Measurements from ENCODE around the gene RAC3.

RAC3 gene

DNA sequence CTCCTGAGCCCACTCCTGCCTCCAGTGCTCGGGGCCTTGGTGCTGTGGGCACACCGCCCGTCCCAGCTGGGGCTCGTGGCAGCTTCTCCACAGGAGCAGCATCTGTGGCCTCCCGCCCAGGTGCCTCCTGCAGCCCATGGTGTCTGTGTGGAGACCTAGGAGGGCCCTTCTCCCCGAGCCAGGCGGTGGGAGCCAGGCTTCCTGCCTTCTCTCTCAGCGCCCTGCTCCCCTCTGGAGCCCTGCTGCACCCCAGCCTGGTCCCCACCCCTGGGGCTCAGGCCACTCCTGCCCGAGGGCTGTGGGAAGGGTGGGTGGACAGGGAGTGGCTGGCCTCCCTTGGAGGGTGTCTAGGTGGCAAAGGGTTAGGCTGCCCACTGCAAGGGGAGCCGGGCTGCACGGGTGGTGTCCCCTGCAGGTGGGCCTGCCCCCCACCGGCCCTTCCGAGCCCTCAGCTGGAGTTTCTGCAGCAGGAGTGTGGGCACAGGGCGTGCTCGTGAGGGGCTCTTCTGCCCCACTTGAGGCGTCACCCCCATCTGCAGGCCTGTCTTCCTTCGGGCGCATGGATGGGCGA, 19.8 kb upstream of the RAC3 start:
- in situ Hi-C loops (cut with MboI; ENCODE audit: low sequenced_read_pairs): no loop called here

DNA sequence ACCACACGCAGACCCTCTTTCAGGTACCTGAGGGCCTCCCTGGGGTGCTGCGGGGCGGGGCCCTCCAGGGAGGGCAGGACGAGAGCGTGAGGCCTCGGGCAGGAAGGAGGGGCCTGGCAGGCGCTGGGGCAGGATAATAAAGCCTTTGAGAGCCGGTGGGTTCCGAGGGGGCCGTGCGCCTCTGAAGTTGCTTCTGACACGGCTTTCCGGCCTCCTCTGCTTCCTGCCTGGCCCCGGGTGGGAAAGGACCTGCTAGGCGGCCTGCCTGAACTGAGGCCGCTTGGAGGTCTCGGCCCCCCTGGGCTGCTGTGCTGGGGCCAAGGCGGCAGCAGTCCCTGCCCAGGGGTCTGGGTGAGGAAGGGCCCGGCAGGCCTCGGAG, 19.2 kb upstream of the RAC3 start:
- in situ Hi-C loops (cut with MboI; ENCODE audit: low sequenced_read_pairs): no loop called here

DNA sequence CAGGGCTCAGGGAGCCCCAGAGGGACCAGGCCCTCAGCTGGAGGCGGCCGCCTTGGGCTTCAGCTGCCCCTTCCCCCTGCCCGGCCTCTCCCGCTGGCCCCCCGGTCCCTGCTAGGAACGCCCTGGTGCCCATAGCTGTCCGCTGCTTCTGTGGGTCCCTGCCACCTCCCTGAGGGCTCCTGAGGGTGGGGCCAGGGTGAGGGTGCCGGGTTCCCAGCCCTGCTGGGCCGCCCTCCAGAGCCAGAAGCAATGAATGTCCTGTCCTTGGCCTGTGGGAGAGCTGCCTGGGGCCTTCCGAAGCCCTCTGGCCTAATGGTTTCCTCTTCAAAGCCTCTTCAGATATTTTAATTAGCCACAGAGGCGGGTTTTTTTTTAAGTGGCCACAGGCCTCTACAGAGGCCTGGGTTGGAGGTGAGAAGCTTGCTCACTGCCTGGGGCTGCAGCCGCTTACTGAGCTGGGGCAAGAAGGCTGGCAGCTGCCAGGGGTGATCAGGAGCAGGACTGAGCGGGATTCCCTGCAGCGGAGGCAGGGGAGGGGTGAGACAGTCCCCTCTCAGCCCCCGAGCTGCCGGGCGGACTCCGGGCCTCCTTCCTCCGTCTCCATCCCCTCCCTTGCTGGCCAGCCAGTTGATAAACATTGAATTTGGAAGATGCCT, 18.7 kb upstream of the RAC3 start:
- in situ Hi-C loops (cut with MboI; ENCODE audit: low sequenced_read_pairs): no loop called here

DNA sequence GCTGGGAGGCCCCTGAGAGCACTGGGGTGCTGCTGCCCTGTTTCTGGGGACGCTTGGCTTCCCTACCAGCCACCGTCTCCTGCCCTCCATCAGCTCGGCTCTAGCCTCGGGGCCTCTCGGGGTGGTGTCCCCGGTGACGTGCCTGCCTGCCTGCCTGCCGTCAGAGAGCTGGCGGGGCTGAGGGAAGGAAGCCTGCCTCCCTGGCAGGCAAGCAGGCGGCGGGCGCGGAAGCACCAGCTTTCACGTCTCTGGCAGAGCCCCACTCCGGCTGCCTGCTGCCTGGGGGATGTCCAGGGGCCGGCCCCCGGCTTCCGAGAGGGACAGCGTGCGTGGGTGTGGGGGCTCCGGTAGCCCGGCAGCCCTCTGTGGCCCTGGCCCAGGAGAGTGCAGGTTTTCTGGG, 18.1 kb upstream of the RAC3 start:
- in situ Hi-C loops (cut with MboI; ENCODE audit: low sequenced_read_pairs): no loop called here

DNA sequence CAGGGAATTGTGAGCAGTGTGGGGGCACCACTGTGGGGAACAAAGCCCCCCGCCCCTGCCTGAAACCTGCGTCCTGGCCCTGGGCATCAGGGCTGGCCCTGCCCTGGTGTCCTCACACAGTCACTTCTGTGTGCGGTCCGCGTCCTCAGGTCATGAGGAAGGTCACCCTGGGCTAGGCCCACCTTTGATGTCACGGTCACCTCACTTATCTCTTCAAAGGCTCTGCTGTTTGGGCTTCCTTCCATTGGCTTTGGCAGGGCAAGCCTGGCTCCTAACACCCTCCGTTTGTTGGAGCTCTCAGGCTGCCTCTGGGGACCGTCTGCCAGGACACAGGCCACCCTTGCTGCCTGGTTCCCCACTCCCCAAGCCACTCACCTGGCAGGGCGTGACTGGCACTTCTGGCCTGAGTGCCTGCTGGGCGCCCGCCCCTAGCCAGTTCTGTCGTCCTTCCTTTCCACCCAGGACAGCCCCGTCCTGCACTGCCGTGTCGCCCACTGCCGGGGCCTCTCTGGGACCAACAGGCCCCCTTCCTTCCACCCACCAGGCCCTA, 17.6 kb upstream of the RAC3 start:
- in situ Hi-C loops (cut with MboI; ENCODE audit: low sequenced_read_pairs): no loop called here

DNA sequence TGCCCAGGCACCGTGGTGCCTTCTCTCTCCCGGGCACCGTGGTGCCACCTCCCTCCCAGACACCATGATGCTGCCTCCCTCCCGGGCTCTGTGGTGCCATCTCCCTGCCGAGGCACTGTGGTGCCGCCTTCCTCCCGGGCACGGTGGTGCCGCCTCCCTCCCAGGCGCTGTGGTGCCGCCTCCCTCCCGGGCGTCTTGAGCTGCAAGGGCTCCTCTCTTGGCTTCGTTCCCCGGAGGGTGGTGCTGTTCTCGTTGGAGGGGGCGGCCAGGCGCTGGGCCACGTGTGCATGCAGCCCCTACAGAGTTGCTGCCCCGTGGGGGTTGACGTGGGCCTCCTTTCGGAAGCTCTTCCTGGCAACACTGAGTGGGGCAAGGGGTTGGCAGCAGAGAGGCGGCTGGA, 17.0 kb upstream of the RAC3 start:
- in situ Hi-C loops (cut with MboI; ENCODE audit: low sequenced_read_pairs): no loop called here

DNA sequence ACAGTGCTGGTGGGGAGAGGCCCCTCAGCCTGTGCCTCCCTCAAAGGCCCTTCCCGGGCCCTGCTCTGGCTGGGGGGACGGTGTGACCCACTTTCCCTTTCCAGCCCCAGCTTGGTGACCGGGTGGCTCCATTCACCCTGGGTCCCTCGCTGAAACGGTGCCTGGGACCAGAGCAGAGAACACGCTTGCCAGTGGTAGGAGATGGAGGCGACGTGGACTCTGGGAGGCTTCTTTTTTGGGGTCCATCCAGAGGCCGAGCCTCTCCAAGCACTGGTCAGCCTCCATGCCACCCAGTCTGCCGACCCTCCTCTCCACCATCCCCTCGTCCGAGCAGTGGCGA, 16.5 kb upstream of the RAC3 start:
- in situ Hi-C loops (cut with MboI; ENCODE audit: low sequenced_read_pairs): no loop called here

DNA sequence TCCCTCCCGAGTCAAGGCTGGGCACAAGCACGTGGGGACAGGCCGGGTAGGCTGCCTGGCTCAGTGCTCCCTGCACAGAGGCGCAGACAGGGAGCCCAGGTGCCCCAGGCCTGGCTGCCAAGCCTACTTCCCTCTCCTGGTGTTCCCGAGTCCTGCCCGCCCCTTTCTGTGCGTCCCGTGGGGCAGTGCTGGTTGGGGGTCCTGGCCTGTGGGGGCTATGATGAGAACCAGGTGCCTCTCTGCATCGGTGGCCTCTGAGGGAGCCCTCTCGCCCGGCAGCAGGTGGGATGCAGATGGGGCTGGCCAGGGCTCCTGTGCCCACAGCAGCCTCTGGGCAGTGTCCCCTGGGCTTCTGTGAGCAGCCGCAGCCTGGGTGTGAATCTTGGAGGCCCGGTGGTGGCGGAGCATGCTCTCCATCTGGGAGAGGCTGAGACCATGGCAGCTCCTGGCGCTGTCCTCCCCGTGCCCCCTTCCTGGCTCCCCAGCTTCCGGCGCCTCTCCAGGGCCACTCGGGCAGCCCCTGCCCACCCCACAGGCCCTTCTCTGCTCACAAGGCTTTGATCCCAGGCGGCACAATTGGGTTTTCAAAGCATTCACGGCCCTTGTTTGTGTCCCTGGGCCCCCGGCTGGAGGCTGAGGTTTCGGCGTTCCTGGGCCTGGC, 16.0 kb upstream of the RAC3 start:
- in situ Hi-C loops (cut with MboI; ENCODE audit: low sequenced_read_pairs): no loop called here

DNA sequence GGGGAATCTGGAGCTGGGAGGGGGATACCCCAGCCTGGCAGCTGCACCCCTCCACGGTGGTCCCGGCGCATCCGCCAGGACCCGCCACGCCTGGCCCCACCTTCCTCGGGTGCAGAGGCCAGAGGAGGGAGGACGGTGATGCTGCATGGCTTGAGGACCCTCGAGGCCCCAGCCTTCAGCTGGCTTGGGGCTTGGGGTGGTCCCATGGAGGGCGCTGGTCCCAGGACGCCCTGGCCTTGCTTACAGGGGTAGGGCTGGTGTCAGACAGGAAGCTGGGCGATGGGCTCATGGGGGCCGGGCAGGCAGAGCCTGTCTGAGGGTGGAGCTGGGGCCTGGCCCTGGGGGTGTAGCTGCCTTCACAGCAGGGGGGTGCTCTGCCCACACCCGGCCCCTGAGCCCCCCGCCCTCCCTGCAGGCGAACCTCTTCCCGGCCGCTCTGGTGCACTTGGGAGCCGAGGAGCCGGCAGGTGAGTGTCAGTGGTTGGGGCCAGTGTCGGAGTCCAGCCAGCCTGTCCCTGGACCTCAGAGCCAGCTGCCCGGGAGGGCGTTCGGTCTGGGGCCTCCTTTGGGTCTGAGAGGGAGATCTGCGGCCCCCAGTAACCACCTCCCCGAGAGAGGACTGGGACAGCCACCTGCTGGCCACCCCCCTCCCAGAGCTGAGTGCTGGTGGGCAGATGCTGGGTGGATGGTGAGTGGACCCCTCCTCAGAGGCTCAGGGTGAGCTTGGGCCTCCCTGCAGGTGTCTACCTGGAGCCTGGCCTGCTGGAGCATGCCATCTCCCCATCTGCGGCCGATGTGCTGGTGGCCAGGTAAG, 15.2 kb upstream of the RAC3 start:
- in situ Hi-C loops (cut with MboI; ENCODE audit: low sequenced_read_pairs): no loop called here

DNA sequence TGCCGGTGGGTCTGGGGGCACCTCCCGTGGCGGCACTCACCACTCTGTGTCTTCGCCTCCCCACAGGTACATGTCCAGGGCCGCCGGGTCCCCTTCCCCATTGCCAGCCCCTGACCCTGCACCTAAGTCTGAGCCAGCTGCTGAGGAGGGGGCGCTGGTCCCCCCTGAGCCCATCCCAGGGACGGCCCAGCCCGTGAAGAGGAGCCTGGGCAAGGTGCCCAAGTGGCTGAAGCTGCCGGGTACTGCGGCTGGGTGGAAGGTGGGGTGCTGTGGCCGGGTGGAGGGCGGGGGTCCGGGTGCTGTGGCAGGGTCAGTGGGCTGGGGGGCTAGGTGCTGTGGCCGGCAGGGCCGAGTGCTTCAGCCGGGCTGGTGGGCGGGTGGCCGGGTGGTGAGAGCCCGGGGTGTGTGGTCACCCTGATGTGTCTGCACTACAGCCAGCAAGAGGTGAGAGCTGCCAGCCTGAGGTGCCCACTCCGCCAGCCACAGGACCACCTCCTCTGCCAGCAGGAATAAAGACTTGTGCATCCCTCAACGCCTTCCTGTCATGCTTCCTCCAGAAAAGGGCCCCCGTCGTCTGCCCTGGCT, 14.5 kb upstream of the RAC3 start:
- in situ Hi-C loops (cut with MboI; ENCODE audit: low sequenced_read_pairs): no loop called here

DNA sequence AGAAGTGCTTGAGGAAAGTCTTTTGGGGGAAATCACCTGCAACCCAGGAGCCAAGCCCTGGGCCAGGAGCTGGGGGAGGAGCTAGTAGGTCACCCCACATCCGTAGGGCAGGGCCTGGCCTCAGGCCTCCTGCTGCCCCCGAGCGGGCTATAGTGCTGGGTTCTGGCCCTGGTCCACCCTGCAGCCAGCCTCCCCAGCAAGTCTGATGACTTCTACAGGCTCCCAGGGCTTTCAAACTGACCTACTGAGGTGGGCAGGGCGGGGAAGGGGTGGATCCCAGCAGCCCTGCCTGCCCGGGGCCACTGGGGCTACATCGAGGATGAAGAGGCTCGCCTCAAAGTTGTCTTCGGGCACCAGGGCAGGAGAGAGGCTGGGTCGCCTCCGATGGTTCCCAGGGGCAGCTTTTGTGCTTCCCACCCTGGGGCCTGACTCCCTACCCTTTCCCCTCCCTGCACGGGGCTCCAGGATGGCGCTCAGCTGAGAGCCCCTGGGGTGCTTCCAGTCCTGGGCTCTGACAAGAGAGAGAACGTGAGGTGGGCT, 13.8 kb upstream of the RAC3 start:
- in situ Hi-C loops (cut with MboI; ENCODE audit: low sequenced_read_pairs): no loop called here

DNA sequence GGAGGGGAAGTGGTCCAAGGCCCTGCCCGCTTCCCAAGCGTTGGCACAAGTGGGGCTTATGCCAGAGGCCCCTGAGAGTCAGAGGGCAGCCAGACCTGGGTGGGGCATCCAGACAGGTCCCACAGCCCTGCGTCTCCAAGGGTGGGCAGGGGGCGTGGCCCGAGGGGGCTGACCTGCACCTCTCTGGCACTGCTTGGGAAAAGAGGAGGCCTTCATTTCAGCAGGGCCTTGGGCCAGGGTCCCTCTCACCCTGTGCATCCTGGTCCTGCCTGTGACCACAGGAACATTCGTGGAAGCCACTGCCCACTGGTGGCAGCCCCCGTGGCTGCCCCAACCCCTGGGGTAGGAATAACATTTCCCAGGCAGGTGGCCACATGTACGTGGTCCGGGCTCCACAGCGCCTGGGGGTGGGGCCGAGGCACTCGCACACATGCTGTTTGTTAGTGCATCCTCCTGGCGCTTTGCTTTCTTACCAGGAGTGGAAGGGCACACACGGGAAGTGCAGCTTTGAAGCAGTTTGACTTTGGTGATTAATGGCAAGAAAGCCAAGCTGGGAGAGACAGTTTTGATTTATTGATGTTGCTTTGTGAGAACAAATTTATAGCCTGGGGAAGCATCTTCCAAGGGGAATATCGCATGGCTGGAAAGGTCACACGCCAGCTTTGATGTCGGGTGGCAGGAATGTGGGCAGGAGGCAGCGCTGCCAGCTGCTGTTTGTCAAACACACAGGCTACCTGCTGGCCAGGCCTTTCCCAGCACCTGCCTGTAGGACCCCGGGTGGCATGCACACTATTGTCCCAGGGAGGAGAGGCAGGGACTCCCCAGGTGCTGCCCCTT, 13.1 kb upstream of the RAC3 start:
- in situ Hi-C loops (cut with MboI; ENCODE audit: low sequenced_read_pairs): no loop called here

DNA sequence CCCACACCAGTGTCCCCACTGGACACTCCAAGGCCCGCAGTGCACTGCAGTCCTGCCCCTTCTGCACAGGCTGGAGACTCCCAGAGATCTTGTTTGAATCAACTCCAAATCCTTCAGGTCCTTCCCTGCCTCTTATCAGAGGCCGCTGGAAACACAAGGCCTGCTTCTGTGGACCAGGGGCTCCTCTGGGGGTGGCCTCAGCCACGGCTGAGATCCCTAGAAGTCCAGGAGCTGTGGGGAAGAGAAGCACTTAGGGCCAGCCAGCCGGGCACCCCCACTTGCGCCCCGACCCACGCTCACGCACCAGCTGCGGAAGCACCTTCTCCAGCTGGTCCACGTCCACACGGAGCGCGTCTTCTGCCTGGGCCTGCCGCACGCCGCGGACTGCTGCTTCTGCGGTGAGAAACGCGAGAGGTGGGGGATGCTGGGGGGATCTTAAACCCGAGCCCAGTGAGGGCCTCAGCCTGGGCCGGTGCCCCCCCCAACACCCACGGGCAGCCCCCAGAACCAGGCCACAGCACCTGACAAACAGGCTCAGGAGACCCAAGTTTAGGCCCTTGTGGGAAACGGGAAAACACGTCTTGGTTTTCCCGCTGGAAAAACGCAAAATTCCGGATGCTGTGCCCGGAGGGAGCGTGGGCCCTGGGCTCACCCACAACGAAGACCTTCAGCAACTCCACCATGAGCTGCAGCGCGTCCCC, 12.3 kb upstream of the RAC3 start:
- in situ Hi-C loops (cut with MboI; ENCODE audit: low sequenced_read_pairs): no loop called here

DNA sequence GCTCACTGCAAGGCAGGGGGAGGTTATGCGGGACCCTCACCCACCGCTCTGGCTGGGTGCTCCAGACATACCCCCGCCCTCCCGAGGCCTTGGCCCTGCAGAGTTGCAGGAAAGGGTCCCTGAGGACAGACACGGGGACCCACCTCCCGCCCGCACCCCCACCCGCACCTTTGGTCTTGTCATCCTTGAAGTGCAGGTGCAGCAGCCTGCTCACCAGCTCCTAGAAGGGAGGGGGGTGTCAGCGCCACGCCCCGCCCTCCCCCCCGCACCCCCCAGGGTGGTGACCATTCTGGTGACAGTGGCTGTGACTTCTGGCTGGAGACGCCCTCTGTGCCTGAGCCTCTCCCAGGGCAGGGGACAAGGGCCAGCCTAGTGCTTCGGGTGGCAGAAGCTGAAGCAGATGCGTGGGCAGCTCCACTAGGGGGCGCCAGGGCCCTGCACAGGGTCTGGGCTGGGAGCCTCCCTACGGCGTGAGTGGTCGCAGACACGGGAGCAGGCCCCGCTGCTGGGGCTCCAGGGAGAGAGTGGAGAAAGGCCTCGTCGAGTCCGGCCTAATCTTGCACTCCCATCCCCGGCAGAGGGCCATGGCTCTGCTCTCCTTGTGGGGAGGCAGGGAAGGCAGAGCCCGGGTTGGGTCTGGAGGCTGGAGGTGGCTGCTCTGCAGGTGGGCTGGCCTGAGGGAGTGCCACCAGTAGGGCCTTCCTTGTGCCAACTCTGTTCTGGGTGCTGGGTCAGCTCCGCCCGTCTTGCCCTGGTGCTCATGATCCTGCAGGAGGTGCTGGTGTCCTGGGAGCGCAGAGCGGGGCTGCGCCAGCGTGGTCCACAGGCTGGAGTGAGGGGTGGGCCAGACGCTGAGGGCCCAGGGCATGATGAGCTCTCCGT, 11.5 kb upstream of the RAC3 start:
- in situ Hi-C loops (cut with MboI; ENCODE audit: low sequenced_read_pairs): no loop called here

DNA sequence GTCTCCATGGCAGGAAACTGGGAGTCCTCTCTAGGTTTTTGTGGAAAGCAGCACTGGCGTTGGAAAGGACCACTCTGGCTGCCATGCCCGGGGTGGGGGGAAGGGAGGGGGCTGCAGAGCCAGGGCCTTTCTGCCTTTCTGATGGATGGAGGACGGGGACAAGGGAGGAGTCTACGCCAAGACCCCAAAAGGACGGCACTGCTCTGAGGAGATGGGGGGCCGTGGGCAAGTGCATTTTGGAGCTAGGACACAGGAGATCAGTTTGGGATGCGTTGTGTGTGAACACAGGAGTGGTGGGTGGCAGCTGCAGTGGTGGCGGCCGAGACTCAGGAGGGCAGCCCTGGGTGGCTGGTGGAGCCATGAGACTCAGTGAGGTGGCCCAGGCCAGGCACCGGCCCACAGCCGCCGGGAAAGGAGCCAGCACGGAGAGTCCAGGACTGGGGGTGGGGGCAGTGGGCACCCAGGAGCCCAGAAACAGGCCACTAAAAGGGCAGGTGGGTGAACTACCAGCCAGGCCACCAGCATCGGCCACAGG, 10.8 kb upstream of the RAC3 start:
- in situ Hi-C loops (cut with MboI; ENCODE audit: low sequenced_read_pairs): no loop called here

DNA sequence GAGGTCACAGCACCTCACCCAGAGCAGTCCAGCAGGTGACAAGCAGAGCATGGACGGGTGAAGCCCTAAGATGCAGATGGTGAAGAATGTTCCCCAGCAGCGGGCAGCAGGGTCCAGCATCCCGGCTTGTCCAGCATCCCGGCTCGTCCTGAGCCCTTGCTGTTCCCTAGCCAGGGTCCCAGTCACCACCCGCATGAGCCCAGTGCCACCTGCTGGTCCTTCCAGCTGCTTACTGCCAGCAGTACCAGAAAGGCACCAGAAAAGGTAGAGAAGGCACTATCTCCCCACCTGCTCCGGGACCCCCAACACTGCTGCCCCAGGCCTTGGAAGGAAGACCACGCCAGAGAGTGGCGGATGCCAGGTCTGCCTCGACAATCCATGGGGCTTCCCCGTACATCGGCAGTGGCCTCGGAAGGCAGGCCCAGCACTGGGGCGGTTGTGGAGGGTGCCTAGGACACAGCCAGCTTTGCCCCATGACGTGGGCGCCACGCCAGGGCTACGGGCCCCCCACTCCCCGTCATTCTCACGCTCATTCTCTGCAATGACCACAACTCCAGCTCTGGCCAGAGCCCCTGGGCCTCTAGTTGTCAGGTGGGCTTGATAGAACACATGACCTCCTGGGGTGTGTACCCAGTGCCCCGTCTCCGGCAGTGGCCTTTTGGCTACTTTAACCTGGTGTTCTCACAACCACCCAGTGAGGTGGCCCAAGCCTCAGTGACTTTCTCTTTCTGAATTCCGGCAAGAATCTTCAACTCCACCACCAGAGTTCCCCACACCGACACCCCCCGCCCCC, 10.2 kb upstream of the RAC3 start:
- in situ Hi-C loops (cut with MboI; ENCODE audit: low sequenced_read_pairs): no loop called here

DNA sequence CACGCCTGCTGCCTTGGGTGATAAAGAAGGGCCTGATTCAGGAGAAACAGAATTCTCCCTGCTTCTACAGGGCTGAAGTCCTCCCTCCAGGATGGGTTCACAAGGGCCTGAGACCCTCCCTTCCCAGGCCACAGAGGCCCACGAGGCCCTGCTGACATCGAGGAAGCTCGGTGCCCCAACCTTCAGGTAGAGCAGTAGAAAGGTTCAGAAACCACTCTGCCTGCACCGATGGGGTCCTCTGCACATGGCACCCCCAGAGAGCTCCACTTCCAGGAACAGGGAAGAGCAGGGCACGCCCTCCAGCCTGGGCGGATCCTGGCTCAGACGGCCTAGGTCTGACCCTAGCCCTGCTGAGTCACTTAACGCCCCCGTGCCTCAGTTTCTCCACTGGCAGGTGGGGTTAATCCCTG, 9.6 kb upstream of the RAC3 start:
- in situ Hi-C loops (cut with MboI; ENCODE audit: low sequenced_read_pairs): no loop called here

Measured in HL-60/S4 treated with phorbol 12-myristate 13-acetate at 8.2 ng/mL for 4 days and 3 days (cell line).